Hepatocyte (in vitro differentiated cells): ENCODE data around the gene KIFC1. TPM values are rescaled to one million over a fixed set of nuclear protein-coding genes. Genes with fewer than 3 reads are reported as not detected.

Experiments
- DNase-seq: peaks from one replicate; pipeline ENCODE4 v3.0.0-alpha.2; 2016; ENCODE audit warnings: low spot score
- H2AFZ ChIP-seq: fragments of 200-600 bp; sonication (generic); 2 replicates; pipeline ENCODE4 v1.6.0; 2016; ENCODE audit warnings: antibody characterized with exemption, mild to moderate bottlenecking
- H3K27ac ChIP-seq: fragments of 200-600 bp; sonication (generic); 2 replicates; pipeline ENCODE4 v1.5.1; 2016; ENCODE audit warnings: mild to moderate bottlenecking
- H3K27me3 ChIP-seq: fragments of 200-600 bp; sonication (generic); 2 replicates; pipeline ENCODE4 v1.6.1; 2016
- H3K36me3 ChIP-seq: fragments of 200-600 bp; sonication (generic); replicated peaks from 2 replicates; pipeline ENCODE4 v1.5.1; 2016; ENCODE audit warnings: low read depth; ENCODE audit not compliant: insufficient read depth
- H3K4me1 ChIP-seq: fragments of 200-600 bp; sonication (generic); 2 replicates; pipeline ENCODE4 v1.5.1; 2016; ENCODE audit warnings: mild to moderate bottlenecking, moderate library complexity; ENCODE audit not compliant: insufficient read depth
- H3K4me2 ChIP-seq: fragments of 200-600 bp; sonication (generic); 2 replicates; pipeline ENCODE4 v1.6.0; 2016
- H3K4me3 ChIP-seq: fragments of 200-600 bp; sonication (generic); 2 replicates; pipeline ENCODE4 v1.5.1; 2016; ENCODE audit warnings: mild to moderate bottlenecking
- H3K79me2 ChIP-seq: fragments of 200-600 bp; sonication (generic); 2 replicates; pipeline ENCODE4 v1.6.0; 2017; ENCODE audit warnings: mild to moderate bottlenecking
- H3K9me2 ChIP-seq: fragments of 200-600 bp; sonication (generic); replicated peaks from 2 replicates; pipeline ENCODE4 v1.6.0; 2017; ENCODE audit warnings: mild to moderate bottlenecking; ENCODE audit not compliant: insufficient read depth
- H3K9me3 ChIP-seq: fragments of 200-600 bp; sonication (generic); 2 replicates; pipeline ENCODE4 v1.5.1; 2016; ENCODE audit warnings: low read depth, mild to moderate bottlenecking
- H4K20me1 ChIP-seq: fragments of 200-600 bp; sonication (generic); 2 replicates; pipeline ENCODE4 v1.6.0; 2016; ENCODE audit warnings: mild to moderate bottlenecking; ENCODE audit not compliant: insufficient read depth, poor library complexity, severe bottlenecking
- EZH2 ChIP-seq: fragments of 200-600 bp; sonication (generic); IDR thresholded peaks from 2 replicates; pipeline ENCODE4 v1.6.1; 2016; ENCODE audit warnings: antibody characterized with exemption, mild to moderate bottlenecking, borderline replicate concordance
- EZH2phosphoT487 ChIP-seq: fragments of 200-600 bp; sonication (generic); IDR thresholded peaks from one replicate; pipeline ENCODE4 v1.6.1; 2018; ENCODE audit warnings: antibody characterized with exemption, mild to moderate bottlenecking, low read depth, moderate library complexity; ENCODE audit not compliant: unreplicated experiment, severe bottlenecking
- WGBS: methylation state at CpG from one replicate; pipeline ENCODE4 v1.1.6; 2016; ENCODE audit warnings: low lambda C conversion rate; ENCODE audit errors: missing lambda C conversion rate; 5-methylcytosine and 5-hydroxymethylcytosine counted together
- polyA plus RNA-seq: library from polyadenylated mRNA; unstranded; fragments of >200 nt; fragmentation: Nextera tagmentation; extraction: Ambion mirVana; gene quantifications from 2 replicates; pipeline ENCODE4 v1.2.1, GENCODE V29; 2016
- total RNA-seq: library from RNA; depleted of rRNA; stranded (reverse); fragments of >200 nt; gene quantifications from 2 replicates; pipeline ENCODE4 v1.2.3, GENCODE V29; 2014
- TF ChIP-seq, protein P1 (sequence below): fragments of 200-600 bp; sonication (generic); IDR thresholded peaks from 2 replicates; pipeline ENCODE4 v1.5.1; 2016; ENCODE audit warnings: antibody characterized with exemption, mild to moderate bottlenecking; ENCODE audit not compliant: poor library complexity

Gene KIFC1
- total and polyA plus RNA-seq, 2 experiments from 2014 or later = 6.1 to 12.7 TPM

DNA sequence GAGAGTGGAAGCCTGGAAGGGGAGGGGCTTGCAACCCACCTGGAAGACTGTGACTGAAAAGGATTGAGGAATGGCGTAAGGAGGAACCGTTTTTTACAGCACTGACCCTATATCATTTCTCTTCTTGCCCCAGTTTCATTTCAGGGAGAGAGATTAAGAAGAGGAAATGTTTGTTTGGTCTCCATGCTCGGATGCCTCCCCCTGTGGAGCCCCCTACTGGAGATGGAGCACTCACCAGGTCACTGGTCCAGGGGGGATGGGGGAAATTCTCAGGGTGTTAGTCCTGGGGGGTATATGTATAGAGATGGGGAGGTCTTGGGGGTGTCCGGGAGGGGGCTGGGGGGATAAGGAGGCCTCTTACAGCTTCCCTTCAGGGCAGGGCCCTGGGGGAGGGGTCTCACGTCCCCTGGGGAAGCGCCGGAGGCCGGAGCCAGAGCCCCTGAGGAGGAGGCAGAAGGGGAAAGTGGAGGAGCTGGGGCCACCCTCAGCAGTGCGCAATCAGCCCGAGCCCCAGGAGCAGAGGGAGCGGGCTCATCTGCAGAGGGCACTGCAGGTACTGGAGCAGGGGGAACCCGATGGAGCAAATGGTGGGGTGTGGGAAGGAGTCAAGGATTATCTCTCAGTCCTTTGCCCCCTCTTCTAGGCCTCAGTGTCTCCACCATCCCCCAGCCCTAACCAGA, 23.1 kb downstream of the KIFC1 start:
- no peaks in the 10 kb centered on the region for H3K9me3 ChIP-seq
- peaks cover 32% of the 10 kb centered on the region for H3K4me1 ChIP-seq
- H3K4me2 ChIP-seq = peak overlapping the region; percentile 82
- H3K27ac ChIP-seq = no peak overlapping the region
- H3K36me3 ChIP-seq = no peaks in the 10 kb centered on the region
- peaks cover 50% of the 10 kb centered on the region for H3K79me2 ChIP-seq
- no peak overlapping the region for H3K4me3 ChIP-seq
- no peak overlapping the region for H2AFZ ChIP-seq
- H4K20me1 ChIP-seq = peaks cover 3% of the 10 kb centered on the region
- no peak for TF ChIP-seq EZH2phosphoT487
- TF ChIP-seq, protein P1, sequence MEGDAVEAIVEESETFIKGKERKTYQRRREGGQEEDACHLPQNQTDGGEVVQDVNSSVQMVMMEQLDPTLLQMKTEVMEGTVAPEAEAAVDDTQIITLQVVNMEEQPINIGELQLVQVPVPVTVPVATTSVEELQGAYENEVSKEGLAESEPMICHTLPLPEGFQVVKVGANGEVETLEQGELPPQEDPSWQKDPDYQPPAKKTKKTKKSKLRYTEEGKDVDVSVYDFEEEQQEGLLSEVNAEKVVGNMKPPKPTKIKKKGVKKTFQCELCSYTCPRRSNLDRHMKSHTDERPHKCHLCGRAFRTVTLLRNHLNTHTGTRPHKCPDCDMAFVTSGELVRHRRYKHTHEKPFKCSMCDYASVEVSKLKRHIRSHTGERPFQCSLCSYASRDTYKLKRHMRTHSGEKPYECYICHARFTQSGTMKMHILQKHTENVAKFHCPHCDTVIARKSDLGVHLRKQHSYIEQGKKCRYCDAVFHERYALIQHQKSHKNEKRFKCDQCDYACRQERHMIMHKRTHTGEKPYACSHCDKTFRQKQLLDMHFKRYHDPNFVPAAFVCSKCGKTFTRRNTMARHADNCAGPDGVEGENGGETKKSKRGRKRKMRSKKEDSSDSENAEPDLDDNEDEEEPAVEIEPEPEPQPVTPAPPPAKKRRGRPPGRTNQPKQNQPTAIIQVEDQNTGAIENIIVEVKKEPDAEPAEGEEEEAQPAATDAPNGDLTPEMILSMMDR = peak; percentile 29
- no peak for DNase-seq
- no peaks in the 10 kb centered on the region for H3K9me2 ChIP-seq
- 90% methylated on average over 7 of the region's 12 CpGs for WGBS
- H3K27me3 ChIP-seq = no peaks in the 10 kb centered on the region

DNA sequence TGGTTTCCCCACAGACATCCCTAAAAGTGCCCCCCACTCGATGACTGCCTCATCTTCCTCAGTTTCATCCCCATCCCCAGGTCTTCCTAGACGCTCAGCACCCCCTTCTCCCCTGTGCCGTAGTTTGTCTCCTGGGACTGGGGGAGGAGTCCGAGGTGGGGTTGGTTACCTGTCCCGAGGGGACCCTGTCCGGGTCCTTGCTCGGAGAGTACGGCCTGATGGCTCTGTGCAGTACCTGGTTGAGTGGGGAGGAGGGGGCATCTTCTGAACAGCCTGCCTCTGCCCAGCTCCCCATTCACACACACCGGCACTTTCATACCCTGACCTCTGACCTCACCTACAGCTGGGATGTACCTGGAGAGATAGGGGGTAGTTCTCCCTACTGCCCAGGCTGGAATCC, 24.2 kb downstream of the KIFC1 start:
- Histone ChIP-seq H3K9me2 (no peaks in the 10 kb centered on the region), H3K4me1 (peaks cover 33% of the 10 kb centered on the region), H3K36me3 (no peaks in the 10 kb centered on the region), H3K4me3 (no peak overlapping the region), H3K9me3 (no peaks in the 10 kb centered on the region), H3K4me2 (peak overlapping the region; percentile 82), H2AFZ (no peak overlapping the region), H3K79me2 (peaks cover 52% of the 10 kb centered on the region), H4K20me1 (peaks cover 3% of the 10 kb centered on the region), H3K27me3 (no peaks in the 10 kb centered on the region), H3K27ac (peak overlapping the region; percentile 94)
- TF ChIP-seq EZH2 (no peak), EZH2phosphoT487 (no peak)
- TF ChIP-seq, protein P1 = no peak
- WGBS = 91% methylated on average over 9 of the region's 9 CpGs
- no peak for DNase-seq

GRCh38 chr6:33416386-33417127, 24.9 kb downstream of the KIFC1 start:
- Histone ChIP-seq H3K9me3 (no peaks in the 10 kb centered on the region), H3K4me2 (peak overlapping the region; percentile 82), H4K20me1 (peaks cover 3% of the 10 kb centered on the region), H2AFZ (no peak overlapping the region), H3K4me1 (peaks cover 32% of the 10 kb centered on the region), H3K79me2 (peaks cover 51% of the 10 kb centered on the region), H3K9me2 (no peaks in the 10 kb centered on the region), H3K4me3 (peak overlapping the region; percentile 92), H3K27ac (peak overlapping the region; percentile 94), H3K27me3 (no peaks in the 10 kb centered on the region), H3K36me3 (no peaks in the 10 kb centered on the region)
- no peak for DNase-seq
- 57% methylated on average over 12 of the region's 12 CpGs for WGBS
- TF ChIP-seq EZH2 = no peak
- TF ChIP-seq EZH2phosphoT487 = no peak
- TF ChIP-seq, protein P1 = no peak
